ENCODE data around the gene WDR45B.

The WDR45B gene

GRCh38 chr17:82677353-82677925 is 29.2 kb upstream of the WDR45B start:
- DNase-seq (ENCODE audit: low spot score) = no peak

GRCh38 chr17:82675476-82676245 is 27.4 kb upstream of the WDR45B start:
- no peak for DNase-seq (ENCODE audit: low spot score)

GRCh38 chr17:82674656-82675475 is 26.6 kb upstream of the WDR45B start:
- no peak for DNase-seq (ENCODE audit: low spot score)

- no peak for DNase-seq (ENCODE audit: low spot score)
These were observed 22.6 kb upstream of the WDR45B start for GRCh38 chr17:82670661-82671450.

GRCh38 chr17:82668631-82669099 is 20.4 kb upstream of the WDR45B start:
- DNase-seq (ENCODE audit: low spot score) = peak; percentile 68

- DNase-seq (ENCODE audit: low spot score) = no peak
These were observed 19.9 kb upstream of the WDR45B start for GRCh38 chr17:82668024-82668630.

- DNase-seq (ENCODE audit: low spot score) = no peak
These were observed 19.4 kb upstream of the WDR45B start for GRCh38 chr17:82667668-82668000.

- no peak for DNase-seq (ENCODE audit: low spot score)
These were observed 18.9 kb upstream of the WDR45B start for GRCh38 chr17:82666931-82667667.

- no peak for DNase-seq (ENCODE audit: low spot score)
These were observed 17.6 kb upstream of the WDR45B start for GRCh38 chr17:82665891-82666290.

- no peak for DNase-seq (ENCODE audit: low spot score)
These were observed 17.0 kb upstream of the WDR45B start for GRCh38 chr17:82665217-82665616.

GRCh38 chr17:82664701-82665182 is 16.5 kb upstream of the WDR45B start:
- no peak for DNase-seq (ENCODE audit: low spot score)

GRCh38 chr17:82664276-82664575 is 16.0 kb upstream of the WDR45B start:
- no peak for DNase-seq (ENCODE audit: low spot score)

GRCh38 chr17:82663381-82664275 is 15.4 kb upstream of the WDR45B start:
- no peak for DNase-seq (ENCODE audit: low spot score)

GRCh38 chr17:82662711-82663261 is 14.5 kb upstream of the WDR45B start:
- DNase-seq (ENCODE audit: low spot score) = no peak

GRCh38 chr17:82661717-82662683 is 13.8 kb upstream of the WDR45B start:
- no peak for DNase-seq (ENCODE audit: low spot score)

GRCh38 chr17:82659886-82660285 is 11.6 kb upstream of the WDR45B start:
- no peak for DNase-seq (ENCODE audit: low spot score)

GRCh38 chr17:82658796-82659452 is 10.7 kb upstream of the WDR45B start:
- no peak for DNase-seq (ENCODE audit: low spot score)

GRCh38 chr17:82658331-82658730 is 10.1 kb upstream of the WDR45B start:
- DNase-seq (ENCODE audit: low spot score) = no peak

Data from AG08396 (cell line).